ENCODE data around the gene TUFT1. TPM values are rescaled to one million over a fixed set of nuclear protein-coding genes. Genes with fewer than 3 reads are reported as not detected.

The TUFT1 gene
- total and polyA plus RNA-seq, 2 of the 13 experiments (the other 11 are each of a cell fraction or from before 2014, with no cell fraction given), result 6.4 to 7.3 TPM

DNA sequence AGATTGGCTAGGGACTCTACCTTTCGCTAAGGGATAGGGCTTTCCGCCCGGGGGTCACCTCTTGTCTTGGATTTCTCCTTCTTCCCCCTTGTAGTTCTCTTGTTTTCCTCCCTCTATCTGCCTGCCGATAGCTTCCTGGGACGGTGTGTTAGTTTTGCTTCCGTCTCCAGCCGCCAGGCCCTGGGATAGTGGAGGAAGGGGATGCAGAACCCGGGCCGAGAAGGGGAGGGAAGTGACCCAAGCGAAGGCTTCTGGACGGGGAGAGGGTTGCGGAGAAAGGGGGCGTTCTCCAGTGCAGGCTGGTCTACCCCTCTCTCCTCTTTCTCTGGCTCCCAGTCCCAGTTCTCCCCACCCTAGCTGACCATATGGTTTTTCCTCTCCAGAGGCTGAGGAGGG is 871 bp downstream of the TUFT1 start:
- peaks cover 13% of the 10 kb centered on the region for H3K79me2 ChIP-seq (ENCODE audit: insufficient read depth, low read length)
- no peaks in the 10 kb centered on the region for H3K9me3 ChIP-seq (ENCODE audit: low read length)
- peak overlapping the region; percentile 76 for H3K9ac ChIP-seq (ENCODE audit: insufficient read depth, low read depth, low read length)
- BruUV-seq (replicated peaks), result no TSS peak
- TF ChIP-seq, protein P1, sequence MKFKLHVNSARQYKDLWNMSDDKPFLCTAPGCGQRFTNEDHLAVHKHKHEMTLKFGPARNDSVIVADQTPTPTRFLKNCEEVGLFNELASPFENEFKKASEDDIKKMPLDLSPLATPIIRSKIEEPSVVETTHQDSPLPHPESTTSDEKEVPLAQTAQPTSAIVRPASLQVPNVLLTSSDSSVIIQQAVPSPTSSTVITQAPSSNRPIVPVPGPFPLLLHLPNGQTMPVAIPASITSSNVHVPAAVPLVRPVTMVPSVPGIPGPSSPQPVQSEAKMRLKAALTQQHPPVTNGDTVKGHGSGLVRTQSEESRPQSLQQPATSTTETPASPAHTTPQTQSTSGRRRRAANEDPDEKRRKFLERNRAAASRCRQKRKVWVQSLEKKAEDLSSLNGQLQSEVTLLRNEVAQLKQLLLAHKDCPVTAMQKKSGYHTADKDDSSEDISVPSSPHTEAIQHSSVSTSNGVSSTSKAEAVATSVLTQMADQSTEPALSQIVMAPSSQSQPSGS (CRISPR knock-in tag; IDR thresholded peaks at IDR 0.05), result no peak
- TF ChIP-seq SRY (CRISPR knock-in tag; IDR thresholded peaks at IDR 0.05) (0 out of 2 replicates have a peak, but pooled peaks have one; percentile 6), FLYWCH1 (CRISPR knock-in tag; IDR thresholded peaks at IDR 0.05) (0 out of 2 replicates have a peak, but pooled peaks have one; percentile 9), ZNF274 (CRISPR knock-in tag; IDR thresholded peaks at IDR 0.05) (0 out of 2 replicates have a peak, but pooled peaks have one; percentile 1), ZNF747 (CRISPR knock-in tag; IDR thresholded peaks at IDR 0.05; ENCODE audit: borderline replicate concordance) (0 out of 2 replicates have a peak, but pooled peaks have one; percentile 8)
- peak overlapping the region; percentile 70 for H3K27ac ChIP-seq (ENCODE audit: extremely low read length, insufficient read depth, low read length)
- no peaks in the 10 kb centered on the region for H3K36me3 ChIP-seq (replicated peaks in 1 of 2; ENCODE audit: control insufficient read depth in 1 of 2, insufficient read depth in 2 of 2, low read length in 2 of 2)
- CTCF ChIA-PET (ENCODE audit: low intra/inter-chr PET ratio, low total read pairs), result no interaction called here
- no peak overlapping the region for H2AFZ ChIP-seq (ENCODE audit: low read length)
- peak overlapping the region; percentile 97 for H3K4me2 ChIP-seq (ENCODE audit: low read depth, low read length)
- POLR2A ChIA-PET, result interaction anchor here (0.8 to 3.2 kb wide), 16 partner anchors 9 to 305 kb away, joined by 3 to 41 read pairs (median 6); partner anchors contain the start of genes C2CD4D, MRPL9, PI4KB and SNX27
- ATAC-seq (peak; percentile 35), FAIRE-seq (no peak), DNase-seq (ENCODE audit: low spot score) (no peak)
- in situ Hi-C loops (cut with HindIII; ENCODE audit: extremely low pct_ligation_motif_present, low pct_unique_long_range_greater_than_20kb) (loop anchor here (25.0 kb wide), 1 partner anchor 196 kb away; no protein-coding TSS in a partner anchor), intact Hi-C loops (cut with micrococcal nuclease; ENCODE audit: unreplicated experiment) (loop anchor here (10.0 kb wide), 1 partner anchor 294 kb away; the partner anchor contains the start of genes C2CD4D and RORC)
- no peaks in the 10 kb centered on the region for H4K20me1 ChIP-seq (ENCODE audit: insufficient read depth, low read length)
- 0% methylated on average over 13 of the region's 13 CpGs for WGBS (ENCODE audit: low lambda C conversion rate)
- H3K4me1 ChIP-seq (ENCODE audit: insufficient read depth, low read length), result peaks cover 30% of the 10 kb centered on the region
- no peaks in the 10 kb centered on the region; a peak in 1 of 5 replicates for H3K27me3 ChIP-seq (ENCODE audit: control insufficient read depth in 1 of 2, insufficient read depth in 2 of 2, low read length in 2 of 2)
- peak overlapping the region; percentile 70 to 82 (median 73) for H3K4me3 ChIP-seq (replicated peaks in 1 of 3; ENCODE audit: insufficient read depth in 1 of 3, low read depth in 2 of 3, low read length in 3 of 3)

GRCh38 chr1:151541752-151542151 is 1.6 kb downstream of the TUFT1 start:
- no peak for DNase-seq (ENCODE audit: low spot score)
- Histone ChIP-seq H3K4me3 (replicated peaks in 1 of 3; ENCODE audit: insufficient read depth in 1 of 3, low read depth in 2 of 3, low read length in 3 of 3) (peak overlapping the region; percentile 70 to 82 (median 73); a peak in 5 of 6 replicates), H3K79me2 (ENCODE audit: insufficient read depth, low read length) (peaks cover 13% of the 10 kb centered on the region), H3K27me3 (ENCODE audit: control insufficient read depth in 1 of 2, insufficient read depth in 2 of 2, low read length in 2 of 2) (no peaks in the 10 kb centered on the region; a peak in 1 of 5 replicates), H3K9me3 (ENCODE audit: low read length) (no peaks in the 10 kb centered on the region), H3K4me1 (ENCODE audit: insufficient read depth, low read length) (peaks cover 38% of the 10 kb centered on the region), H3K27ac (ENCODE audit: extremely low read length, insufficient read depth, low read length) (no peak overlapping the region), H3K9ac (ENCODE audit: insufficient read depth, low read depth, low read length) (peak overlapping the region; percentile 39; the same call in 1 of the 2 replicates), H4K20me1 (ENCODE audit: insufficient read depth, low read length) (no peaks in the 10 kb centered on the region), H2AFZ (ENCODE audit: low read length) (no peak overlapping the region), H3K4me2 (ENCODE audit: low read depth, low read length) (peak overlapping the region; percentile 97), H3K36me3 (replicated peaks in 1 of 2; ENCODE audit: control insufficient read depth in 1 of 2, insufficient read depth in 2 of 2, low read length in 2 of 2) (no peaks in the 10 kb centered on the region)
- no peak for ATAC-seq
- ChIA-PET POLR2A (interaction anchor here (1.1 to 3.2 kb wide), 7 partner anchors 8 to 125 kb away, joined by 3 to 41 read pairs (median 14); no protein-coding TSS in a partner anchor), CTCF (ENCODE audit: low intra/inter-chr PET ratio, low total read pairs) (interaction anchor here (0.7 kb wide), 1 partner anchor 28 kb away, joined by 3 read pairs; no protein-coding TSS in a partner anchor)
- 39% methylated on average over 5 of the region's 5 CpGs for WGBS (ENCODE audit: low lambda C conversion rate)
- no TSS peak for BruUV-seq (replicated peaks)
- no peak for FAIRE-seq
- intact Hi-C loops (cut with micrococcal nuclease; ENCODE audit: unreplicated experiment) (loop anchor here (10.0 kb wide), 1 partner anchor 293 kb away; the partner anchor contains the start of genes C2CD4D and RORC), in situ Hi-C loops (cut with HindIII; ENCODE audit: extremely low pct_ligation_motif_present, low pct_unique_long_range_greater_than_20kb) (loop anchor here (25.0 kb wide), 1 partner anchor 196 kb away; no protein-coding TSS in a partner anchor)
- TF ChIP-seq SOX13 (IDR thresholded peaks at IDR 0.05) (no peak), SOX13 (CRISPR knock-in tag; conservative IDR thresholded peaks at IDR 0.05 in 1 of 2, IDR thresholded peaks at IDR 0.05 in 1 of 2) (no peak), RARA (CRISPR knock-in tag; IDR thresholded peaks at IDR 0.05) (0 out of 2 replicates have a peak, but pooled peaks have one; percentile 14)
